Vagina (tissue), 2 donors: ENCODE measurements around the gene NLGN1. TPM values are rescaled to one million over a fixed set of nuclear protein-coding genes. Genes with fewer than 3 reads are reported as not detected.

Experiments used
- DNase-seq, 2 donors: peaks; one replicate each; pipeline ENCODE4 v3.0.0-alpha.2; 2017; ENCODE audit errors: extremely low spot score in 2 of 2
- H3K27ac ChIP-seq: fragments of 200-600 bp; sonication (generic); one replicate; pipeline ENCODE4 v1.5.1; 2019
- H3K27me3 ChIP-seq: fragments of 200-600 bp; sonication (generic); one replicate; pipeline ENCODE4 v1.5.1; 2019
- H3K36me3 ChIP-seq, 2 donors: fragments of 200-600 bp; sonication (generic); one replicate each; pipeline ENCODE4 v1.5.1; 2017 to 2019
- H3K4me1 ChIP-seq: fragments of 200-600 bp; sonication (generic); one replicate; pipeline ENCODE4 v1.5.1; 2019
- H3K4me3 ChIP-seq, 2 donors: fragments of 200-600 bp; sonication (generic); 1 replicate in 1 of 2; 2 replicates in 1 of 2; pipeline ENCODE4 v1.5.1; 2016 to 2019
- H3K9me3 ChIP-seq: fragments of 200-600 bp; sonication (generic); one replicate; pipeline ENCODE4 v1.5.1; 2019
- CTCF ChIP-seq, 3 experiments: fragments of 450-650 bp in 2 of 3; fragments of 200-600 bp in 1 of 3; sonication (generic) in 1 of 3; IDR thresholded peaks; one replicate each; pipeline ENCODE4 v1.5.1; 2017 to 2019; ENCODE audit warnings: antibody characterized with exemption in 3 of 3, mild to moderate bottlenecking in 2 of 3, moderate library complexity in 2 of 3
- POLR2A ChIP-seq, 2 donors: fragments of 450-650 bp; IDR thresholded peaks; one replicate each; pipeline ENCODE4 v1.6.1; 2017; ENCODE audit warnings: antibody characterized with exemption in 2 of 2, mild to moderate bottlenecking in 2 of 2, moderate library complexity in 2 of 2
- POLR2AphosphoS5 ChIP-seq, 2 donors: sonication (generic); formaldehyde crosslinking; IDR thresholded peaks; one replicate each; pipeline ENCODE4 v1.9.0; 2017; ENCODE audit warnings: antibody characterized with exemption in 2 of 2, mild to moderate bottlenecking in 2 of 2, low read depth in 1 of 2; ENCODE audit not compliant: insufficient read depth in 1 of 2
- intact Hi-C: fragments of 100-400 bp; cut with DNase I; formaldehyde crosslinking; loops from one replicate; pipeline ENCODE4 v1.15.1; 2023
- total RNA-seq: library from RNA; depleted of rRNA; stranded (reverse); fragments of >200 nt; gene quantifications from one replicate; pipeline ENCODE4 v1.2.3, GENCODE V29; 2016

Gene NLGN1
- total RNA-seq, 1 donor from 2014 or later = 4.7 TPM

GRCh38 chr3:173921732-173922131 is 524.2 kb downstream of the NLGN1 start:
- Histone ChIP-seq H3K4me3 (no peak overlapping the region), H3K27ac (no peak overlapping the region), H3K36me3 (no peaks in the 10 kb centered on the region), H3K27me3 (no peaks in the 10 kb centered on the region), H3K4me1 (no peaks in the 10 kb centered on the region), H3K9me3 (no peaks in the 10 kb centered on the region)
- intact Hi-C loops = no loop called here
- DNase-seq = no peak
- TF ChIP-seq CTCF (IDR thresholded peaks at IDR 0.05) (no peak), POLR2A (IDR thresholded peaks at IDR 0.05) (no peak), POLR2AphosphoS5 (IDR thresholded peaks at IDR 0.05; ENCODE audit: insufficient read depth in 1 of 2, low read depth in 1 of 2) (no peak)

DNA sequence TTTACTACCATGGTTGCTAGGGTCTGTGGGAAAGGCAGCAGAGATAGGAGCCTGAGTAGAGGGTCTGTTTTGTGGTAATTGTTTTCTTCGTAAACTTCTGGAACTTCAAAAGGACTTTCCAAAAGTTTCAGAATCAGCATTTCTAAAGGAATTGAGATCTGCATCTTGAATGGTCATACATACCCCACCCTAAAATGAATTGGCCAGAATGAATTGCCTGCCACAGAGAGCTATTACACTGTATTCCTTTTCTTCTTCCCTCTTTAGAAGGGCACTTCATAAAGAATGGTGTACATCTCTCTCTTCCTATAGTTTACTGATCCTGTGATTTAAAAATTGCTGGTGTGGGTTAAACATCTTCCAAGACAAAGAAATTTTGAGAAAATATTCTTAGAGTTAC is 525.7 kb downstream of the NLGN1 start:
- Histone ChIP-seq H3K27me3 (no peaks in the 10 kb centered on the region), H3K4me3 (no peak overlapping the region), H3K4me1 (no peaks in the 10 kb centered on the region), H3K36me3 (no peaks in the 10 kb centered on the region), H3K27ac (no peak overlapping the region), H3K9me3 (no peaks in the 10 kb centered on the region)
- no peak for DNase-seq
- intact Hi-C loops = no loop called here
- TF ChIP-seq CTCF (IDR thresholded peaks at IDR 0.05) (no peak), POLR2A (IDR thresholded peaks at IDR 0.05) (no peak), POLR2AphosphoS5 (IDR thresholded peaks at IDR 0.05; ENCODE audit: insufficient read depth in 1 of 2, low read depth in 1 of 2) (no peak)

DNA sequence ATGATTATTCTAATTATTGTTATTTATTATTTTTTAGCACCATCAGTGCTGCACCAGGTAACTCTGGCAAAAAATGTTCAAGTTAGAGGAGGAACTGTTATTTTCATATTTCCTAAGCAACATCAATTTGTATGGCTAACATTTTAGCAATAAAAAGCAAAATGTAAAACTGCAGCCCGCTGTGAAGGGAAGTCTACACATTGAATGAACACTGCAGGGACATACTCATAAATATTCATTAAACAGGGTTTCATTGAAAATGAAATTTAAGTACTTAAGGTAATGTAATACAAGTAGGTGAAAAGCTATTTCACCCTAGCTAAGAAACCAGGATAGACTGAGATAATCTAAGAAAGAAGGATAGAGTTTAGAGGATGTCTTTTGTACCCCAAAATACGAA is 532.7 kb downstream of the NLGN1 start:
- H3K27me3 ChIP-seq = no peaks in the 10 kb centered on the region
- TF ChIP-seq CTCF (IDR thresholded peaks at IDR 0.05) = no peak
- TF ChIP-seq POLR2AphosphoS5 (IDR thresholded peaks at IDR 0.05; ENCODE audit: insufficient read depth in 1 of 2, low read depth in 1 of 2) = no peak
- no peak for TF ChIP-seq POLR2A (IDR thresholded peaks at IDR 0.05)
- intact Hi-C loops = no loop called here
- H3K36me3 ChIP-seq = no peaks in the 10 kb centered on the region
- H3K27ac ChIP-seq = no peak overlapping the region
- no peak overlapping the region for H3K4me3 ChIP-seq
- no peaks in the 10 kb centered on the region for H3K9me3 ChIP-seq
- no peak for DNase-seq
- H3K4me1 ChIP-seq = no peaks in the 10 kb centered on the region

- H3K36me3 ChIP-seq = no peaks in the 10 kb centered on the region
- no peaks in the 10 kb centered on the region for H3K27me3 ChIP-seq
- H3K4me1 ChIP-seq = no peaks in the 10 kb centered on the region
- no peak for DNase-seq
- no peak overlapping the region for H3K27ac ChIP-seq
- no peak overlapping the region for H3K4me3 ChIP-seq
- intact Hi-C loops = no loop called here
- TF ChIP-seq POLR2AphosphoS5 (IDR thresholded peaks at IDR 0.05; ENCODE audit: insufficient read depth in 1 of 2, low read depth in 1 of 2) (no peak), CTCF (IDR thresholded peaks at IDR 0.05) (no peak), POLR2A (IDR thresholded peaks at IDR 0.05) (no peak)
- no peaks in the 10 kb centered on the region for H3K9me3 ChIP-seq
Observed at GRCh38 chr3:173932624-173933023, 535.1 kb downstream of the NLGN1 start.

DNA sequence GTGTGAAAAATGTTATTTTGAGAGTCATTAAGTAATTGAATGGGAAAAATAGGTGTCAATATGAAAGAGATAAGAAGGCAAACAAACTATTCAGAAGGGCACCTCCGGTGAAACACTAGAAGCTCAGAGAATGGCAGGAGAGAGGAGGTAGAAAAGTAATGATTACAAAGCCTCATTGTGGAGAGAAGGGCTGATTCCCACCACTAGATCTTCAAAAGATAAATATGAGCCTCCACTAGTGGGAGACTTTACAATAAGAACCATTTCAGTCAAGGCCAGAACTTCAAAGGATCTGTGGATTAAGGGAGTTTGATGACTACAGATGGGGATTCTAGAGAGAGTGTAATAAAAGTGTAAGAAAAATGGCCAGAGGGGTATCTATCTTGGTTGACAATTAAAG is 535.6 kb downstream of the NLGN1 start:
- Histone ChIP-seq H3K4me1 (no peaks in the 10 kb centered on the region), H3K9me3 (no peaks in the 10 kb centered on the region), H3K36me3 (no peaks in the 10 kb centered on the region), H3K4me3 (no peak overlapping the region), H3K27ac (no peak overlapping the region), H3K27me3 (no peaks in the 10 kb centered on the region)
- DNase-seq = no peak
- TF ChIP-seq POLR2AphosphoS5 (IDR thresholded peaks at IDR 0.05; ENCODE audit: insufficient read depth in 1 of 2, low read depth in 1 of 2) = no peak
- no peak for TF ChIP-seq CTCF (IDR thresholded peaks at IDR 0.05)
- TF ChIP-seq POLR2A (IDR thresholded peaks at IDR 0.05) = no peak
- intact Hi-C loops = no loop called here
